ENCODE results near the gene SEPTIN6. TPM values are rescaled to one million over a fixed set of nuclear protein-coding genes. Genes with fewer than 3 reads are reported as not detected.

SEPTIN6 gene
- total RNA-seq, 1 experiment from 2014 or later: 31.2 TPM

DNA sequence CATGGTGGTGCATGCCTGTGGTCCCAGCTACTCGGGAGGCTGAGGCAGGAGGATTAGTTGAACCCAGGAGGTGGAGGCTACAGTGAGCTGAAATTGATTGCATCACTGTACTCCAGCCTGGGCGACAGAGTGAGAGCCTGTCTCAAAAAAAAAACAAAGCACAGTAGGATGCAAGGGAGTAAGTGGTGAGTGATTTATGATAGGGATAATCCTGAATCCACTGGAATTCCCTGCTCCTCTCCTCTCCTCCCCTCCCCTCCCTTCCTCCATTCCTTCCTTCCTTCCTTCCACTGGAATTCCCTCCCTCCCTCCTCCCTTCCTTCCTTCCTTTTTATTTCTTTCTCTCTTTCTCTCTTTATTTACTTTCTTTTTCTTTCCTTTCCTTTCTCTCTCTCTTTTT, 45.9 kb downstream of the SEPTIN6 start:
- BruUV-seq (replicated peaks): no TSS peak
- ATAC-seq (no peak), DNase-seq (ENCODE audit: low read depth, low spot score) (no peak)
- H3K9me3 ChIP-seq (ENCODE audit: control insufficient read depth, insufficient read depth, low read depth, low read length): no peaks in the 10 kb centered on the region
- no peak overlapping the region for H3K27ac ChIP-seq (ENCODE audit: low read length)
- POLR2A ChIA-PET: no interaction called here
- in situ Hi-C loops (cut with HindIII; ENCODE audit: low pct_unique_long_range_greater_than_20kb, low sequenced_read_pairs) (no loop called here), intact Hi-C loops (cut with micrococcal nuclease; ENCODE audit: unreplicated experiment) (no loop called here)
- H3K4me1 ChIP-seq (ENCODE audit: control insufficient read depth, insufficient read depth, low read length): no peaks in the 10 kb centered on the region
- TF ChIP-seq SIN3A (IDR thresholded peaks at IDR 0.05; ENCODE audit: borderline replicate concordance, insufficient read depth, low read depth, low read length) (no peak), POLR2AphosphoS5 (IDR thresholded peaks at IDR 0.05; ENCODE audit: low read depth, low read length) (no peak), TCF7L2 (IDR thresholded peaks at IDR 0.05; ENCODE audit: low read depth, low read length) (no peak)
- TF ChIP-seq, protein P1, sequence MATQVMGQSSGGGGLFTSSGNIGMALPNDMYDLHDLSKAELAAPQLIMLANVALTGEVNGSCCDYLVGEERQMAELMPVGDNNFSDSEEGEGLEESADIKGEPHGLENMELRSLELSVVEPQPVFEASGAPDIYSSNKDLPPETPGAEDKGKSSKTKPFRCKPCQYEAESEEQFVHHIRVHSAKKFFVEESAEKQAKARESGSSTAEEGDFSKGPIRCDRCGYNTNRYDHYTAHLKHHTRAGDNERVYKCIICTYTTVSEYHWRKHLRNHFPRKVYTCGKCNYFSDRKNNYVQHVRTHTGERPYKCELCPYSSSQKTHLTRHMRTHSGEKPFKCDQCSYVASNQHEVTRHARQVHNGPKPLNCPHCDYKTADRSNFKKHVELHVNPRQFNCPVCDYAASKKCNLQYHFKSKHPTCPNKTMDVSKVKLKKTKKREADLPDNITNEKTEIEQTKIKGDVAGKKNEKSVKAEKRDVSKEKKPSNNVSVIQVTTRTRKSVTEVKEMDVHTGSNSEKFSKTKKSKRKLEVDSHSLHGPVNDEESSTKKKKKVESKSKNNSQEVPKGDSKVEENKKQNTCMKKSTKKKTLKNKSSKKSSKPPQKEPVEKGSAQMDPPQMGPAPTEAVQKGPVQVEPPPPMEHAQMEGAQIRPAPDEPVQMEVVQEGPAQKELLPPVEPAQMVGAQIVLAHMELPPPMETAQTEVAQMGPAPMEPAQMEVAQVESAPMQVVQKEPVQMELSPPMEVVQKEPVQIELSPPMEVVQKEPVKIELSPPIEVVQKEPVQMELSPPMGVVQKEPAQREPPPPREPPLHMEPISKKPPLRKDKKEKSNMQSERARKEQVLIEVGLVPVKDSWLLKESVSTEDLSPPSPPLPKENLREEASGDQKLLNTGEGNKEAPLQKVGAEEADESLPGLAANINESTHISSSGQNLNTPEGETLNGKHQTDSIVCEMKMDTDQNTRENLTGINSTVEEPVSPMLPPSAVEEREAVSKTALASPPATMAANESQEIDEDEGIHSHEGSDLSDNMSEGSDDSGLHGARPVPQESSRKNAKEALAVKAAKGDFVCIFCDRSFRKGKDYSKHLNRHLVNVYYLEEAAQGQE (IDR thresholded peaks at IDR 0.05; ENCODE audit: insufficient read depth in 1 of 2, low read depth in 2 of 2, low read length in 1 of 2): no peak
- TF ChIP-seq, protein P2, sequence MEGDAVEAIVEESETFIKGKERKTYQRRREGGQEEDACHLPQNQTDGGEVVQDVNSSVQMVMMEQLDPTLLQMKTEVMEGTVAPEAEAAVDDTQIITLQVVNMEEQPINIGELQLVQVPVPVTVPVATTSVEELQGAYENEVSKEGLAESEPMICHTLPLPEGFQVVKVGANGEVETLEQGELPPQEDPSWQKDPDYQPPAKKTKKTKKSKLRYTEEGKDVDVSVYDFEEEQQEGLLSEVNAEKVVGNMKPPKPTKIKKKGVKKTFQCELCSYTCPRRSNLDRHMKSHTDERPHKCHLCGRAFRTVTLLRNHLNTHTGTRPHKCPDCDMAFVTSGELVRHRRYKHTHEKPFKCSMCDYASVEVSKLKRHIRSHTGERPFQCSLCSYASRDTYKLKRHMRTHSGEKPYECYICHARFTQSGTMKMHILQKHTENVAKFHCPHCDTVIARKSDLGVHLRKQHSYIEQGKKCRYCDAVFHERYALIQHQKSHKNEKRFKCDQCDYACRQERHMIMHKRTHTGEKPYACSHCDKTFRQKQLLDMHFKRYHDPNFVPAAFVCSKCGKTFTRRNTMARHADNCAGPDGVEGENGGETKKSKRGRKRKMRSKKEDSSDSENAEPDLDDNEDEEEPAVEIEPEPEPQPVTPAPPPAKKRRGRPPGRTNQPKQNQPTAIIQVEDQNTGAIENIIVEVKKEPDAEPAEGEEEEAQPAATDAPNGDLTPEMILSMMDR (IDR thresholded peaks at IDR 0.05): no peak
- no peaks in the 10 kb centered on the region; the same call in 1 of the 2 replicates for H3K36me3 ChIP-seq (ENCODE audit: control insufficient read depth, insufficient read depth, low read length)
- no peak overlapping the region for H3K4me3 ChIP-seq (ENCODE audit: low read depth in 2 of 2, low read length in 2 of 2)
- CTCF ChIA-PET: no interaction called here
- no peaks in the 10 kb centered on the region for H3K27me3 ChIP-seq (ENCODE audit: control insufficient read depth, insufficient read depth, low read length)

DNA sequence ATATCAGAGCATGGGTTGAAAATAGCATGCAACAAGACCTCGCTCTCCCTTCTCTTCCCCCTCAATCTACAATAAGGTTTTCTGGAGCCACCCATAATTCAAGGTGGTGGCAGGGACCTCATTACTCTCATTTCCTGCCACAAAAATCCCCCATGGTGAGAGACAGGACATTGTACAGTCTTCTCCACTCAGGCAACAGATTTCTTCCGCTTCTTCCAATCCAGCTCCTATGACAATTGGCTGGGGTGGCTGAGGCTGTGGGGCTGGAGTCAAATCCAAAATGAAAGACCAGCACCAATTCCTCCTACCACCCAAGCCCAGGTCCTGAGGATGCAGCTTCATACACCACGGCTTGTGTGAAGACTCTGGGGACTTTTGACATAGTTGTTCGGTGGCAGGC, 46.5 kb downstream of the SEPTIN6 start:
- no peaks in the 10 kb centered on the region for H3K4me1 ChIP-seq (ENCODE audit: control insufficient read depth, insufficient read depth, low read length)
- no TSS peak for BruUV-seq (replicated peaks)
- H3K9me3 ChIP-seq (ENCODE audit: control insufficient read depth, insufficient read depth, low read depth, low read length): no peaks in the 10 kb centered on the region
- H3K36me3 ChIP-seq (ENCODE audit: control insufficient read depth, insufficient read depth, low read length): no peaks in the 10 kb centered on the region; the same call in 1 of the 2 replicates
- ChIA-PET POLR2A (no interaction called here), CTCF (no interaction called here)
- no peaks in the 10 kb centered on the region for H3K27me3 ChIP-seq (ENCODE audit: control insufficient read depth, insufficient read depth, low read length)
- H3K27ac ChIP-seq (ENCODE audit: low read length): no peak overlapping the region
- in situ Hi-C loops (cut with HindIII; ENCODE audit: low pct_unique_long_range_greater_than_20kb, low sequenced_read_pairs): no loop called here
- intact Hi-C loops (cut with micrococcal nuclease; ENCODE audit: unreplicated experiment): no loop called here
- no peak for TF ChIP-seq POLR2AphosphoS5 (IDR thresholded peaks at IDR 0.05; ENCODE audit: low read depth, low read length)
- TF ChIP-seq, protein P2 (IDR thresholded peaks at IDR 0.05): no peak
- no peak for TF ChIP-seq SIN3A (IDR thresholded peaks at IDR 0.05; ENCODE audit: borderline replicate concordance, insufficient read depth, low read depth, low read length)
- TF ChIP-seq TCF7L2 (IDR thresholded peaks at IDR 0.05; ENCODE audit: low read depth, low read length): no peak
- TF ChIP-seq, protein P1 (IDR thresholded peaks at IDR 0.05; ENCODE audit: insufficient read depth in 1 of 2, low read depth in 2 of 2, low read length in 1 of 2): no peak
- no peak overlapping the region for H3K4me3 ChIP-seq (ENCODE audit: low read depth in 2 of 2, low read length in 2 of 2)
- ATAC-seq (no peak), DNase-seq (ENCODE audit: low read depth, low spot score) (no peak)
